Measurements from ENCODE around the gene LMAN1L. TPM values are rescaled to one million over a fixed set of nuclear protein-coding genes. Genes with fewer than 3 reads are reported as not detected.

Gene LMAN1L
- total and polyA plus RNA-seq, 2 of the 4 experiments (the other 2 are of a cell fraction) = not detected

GRCh38 chr15:74842581-74843444 lies 30.2 kb downstream of the LMAN1L start, which contains the start of gene ULK3 (continued):
- TF ChIP-seq, protein P1, sequence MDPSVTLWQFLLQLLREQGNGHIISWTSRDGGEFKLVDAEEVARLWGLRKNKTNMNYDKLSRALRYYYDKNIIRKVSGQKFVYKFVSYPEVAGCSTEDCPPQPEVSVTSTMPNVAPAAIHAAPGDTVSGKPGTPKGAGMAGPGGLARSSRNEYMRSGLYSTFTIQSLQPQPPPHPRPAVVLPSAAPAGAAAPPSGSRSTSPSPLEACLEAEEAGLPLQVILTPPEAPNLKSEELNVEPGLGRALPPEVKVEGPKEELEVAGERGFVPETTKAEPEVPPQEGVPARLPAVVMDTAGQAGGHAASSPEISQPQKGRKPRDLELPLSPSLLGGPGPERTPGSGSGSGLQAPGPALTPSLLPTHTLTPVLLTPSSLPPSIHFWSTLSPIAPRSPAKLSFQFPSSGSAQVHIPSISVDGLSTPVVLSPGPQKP (IDR thresholded peaks at IDR 0.05; ENCODE audit: borderline replicate concordance, low read depth, low read length) = no peak
- TF ChIP-seq MAZ (IDR thresholded peaks at IDR 0.05; ENCODE audit: borderline replicate concordance, low read depth, low read length) = peak; percentile 88; the same call in 1 of the 2 replicates

Data from IMR-90 (cell line).